ENCODE data around the gene TYRP1. TPM values are rescaled to one million over a fixed set of nuclear protein-coding genes. Genes with fewer than 3 reads are reported as not detected.
"Not testable (repeated sequence)": the region's sequence is repeated elsewhere in the genome, so short reads cannot be mapped to it uniquely, and the experiment has no call there.

The TYRP1 gene
- total RNA-seq, 3 donors from 2014 or later = 0.23 to 1.7 TPM; not detected in 1

GRCh38 chr9:12670006-12670405 lies 23.2 kb upstream of the TYRP1 start:
- Histone ChIP-seq H3K4me1 (ENCODE audit: low read depth) (no peaks in the 10 kb centered on the region), H3K36me3 (ENCODE audit: low read depth) (no peaks in the 10 kb centered on the region), H3K9me3 (no peaks in the 10 kb centered on the region), H3K4me3 (no peak overlapping the region)
- TF ChIP-seq, protein P1, sequence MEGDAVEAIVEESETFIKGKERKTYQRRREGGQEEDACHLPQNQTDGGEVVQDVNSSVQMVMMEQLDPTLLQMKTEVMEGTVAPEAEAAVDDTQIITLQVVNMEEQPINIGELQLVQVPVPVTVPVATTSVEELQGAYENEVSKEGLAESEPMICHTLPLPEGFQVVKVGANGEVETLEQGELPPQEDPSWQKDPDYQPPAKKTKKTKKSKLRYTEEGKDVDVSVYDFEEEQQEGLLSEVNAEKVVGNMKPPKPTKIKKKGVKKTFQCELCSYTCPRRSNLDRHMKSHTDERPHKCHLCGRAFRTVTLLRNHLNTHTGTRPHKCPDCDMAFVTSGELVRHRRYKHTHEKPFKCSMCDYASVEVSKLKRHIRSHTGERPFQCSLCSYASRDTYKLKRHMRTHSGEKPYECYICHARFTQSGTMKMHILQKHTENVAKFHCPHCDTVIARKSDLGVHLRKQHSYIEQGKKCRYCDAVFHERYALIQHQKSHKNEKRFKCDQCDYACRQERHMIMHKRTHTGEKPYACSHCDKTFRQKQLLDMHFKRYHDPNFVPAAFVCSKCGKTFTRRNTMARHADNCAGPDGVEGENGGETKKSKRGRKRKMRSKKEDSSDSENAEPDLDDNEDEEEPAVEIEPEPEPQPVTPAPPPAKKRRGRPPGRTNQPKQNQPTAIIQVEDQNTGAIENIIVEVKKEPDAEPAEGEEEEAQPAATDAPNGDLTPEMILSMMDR (IDR thresholded peaks at IDR 0.05) = no peak
- ATAC-seq = no peak
- no peak for DNase-seq
- intact Hi-C loops (cut with DNase I, micrococcal nuclease) = no loop called here

DNA sequence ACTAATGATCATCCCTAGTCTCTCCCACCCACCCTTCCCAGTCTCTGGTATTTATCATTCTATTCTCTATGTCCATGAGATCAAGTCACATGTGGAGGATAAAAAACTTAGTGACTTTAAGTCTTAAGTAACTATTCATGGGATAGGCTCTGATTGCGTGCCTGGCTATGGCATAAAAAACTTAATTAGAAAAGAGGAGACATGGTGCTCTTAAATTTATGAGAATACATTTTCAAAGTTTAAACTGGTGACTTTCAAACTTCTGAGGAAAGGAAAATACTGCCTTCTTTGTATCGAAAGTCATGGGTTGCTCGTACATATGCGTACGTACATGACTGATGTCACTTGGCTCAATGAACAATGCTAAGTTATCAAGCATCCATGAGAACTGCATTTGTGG lies 18.2 kb upstream of the TYRP1 start:
- no peaks in the 10 kb centered on the region for H3K4me1 ChIP-seq (ENCODE audit: low read depth)
- TF ChIP-seq, protein P1 (IDR thresholded peaks at IDR 0.05) = no peak

DNA sequence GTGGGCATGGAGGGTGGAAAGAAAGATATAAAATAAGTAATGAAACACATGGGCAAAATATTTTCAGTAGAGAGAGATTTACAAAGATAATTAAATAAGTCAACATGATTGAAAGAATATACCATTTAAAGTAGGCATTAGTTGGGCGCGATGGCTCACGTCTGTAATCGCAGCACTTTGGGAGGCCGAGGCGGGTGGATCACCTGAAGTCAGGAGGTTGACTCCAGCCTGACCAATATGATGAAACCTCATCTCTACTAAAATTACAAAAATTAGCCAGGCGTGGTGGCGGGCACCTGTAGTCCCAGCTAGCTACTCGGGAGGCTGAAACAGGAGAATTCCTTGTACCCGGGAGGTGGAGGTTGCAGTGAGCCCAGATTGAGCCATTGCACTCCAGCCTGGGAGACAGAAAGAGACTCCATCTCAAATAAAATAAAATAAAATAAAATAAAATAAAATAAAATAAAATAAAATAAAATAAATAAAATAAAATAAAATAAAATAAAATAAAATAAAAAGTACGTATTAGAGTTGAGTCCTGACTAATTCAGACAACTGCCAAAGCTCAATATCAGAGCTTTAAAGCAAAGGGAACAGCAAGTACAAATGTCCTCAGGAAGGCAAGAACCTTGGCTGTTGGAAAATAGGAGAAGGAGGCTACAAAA lies 15.6 kb upstream of the TYRP1 start:
- intact Hi-C loops (cut with DNase I, micrococcal nuclease); H3K36me3 ChIP-seq (ENCODE audit: low read depth); H3K4me3 ChIP-seq; H3K4me1 ChIP-seq (ENCODE audit: low read depth); H3K9me3 ChIP-seq; DNase-seq; ATAC-seq: not testable (repeated sequence)

More for the DNA sequence above, 18.2 kb upstream of the TYRP1 start:
- no peak overlapping the region for H3K4me3 ChIP-seq
- no peaks in the 10 kb centered on the region for H3K9me3 ChIP-seq
- DNase-seq (no peak), ATAC-seq (no peak)
- intact Hi-C loops (cut with DNase I, micrococcal nuclease) = no loop called here
- H3K36me3 ChIP-seq (ENCODE audit: low read depth) = no peaks in the 10 kb centered on the region

DNA sequence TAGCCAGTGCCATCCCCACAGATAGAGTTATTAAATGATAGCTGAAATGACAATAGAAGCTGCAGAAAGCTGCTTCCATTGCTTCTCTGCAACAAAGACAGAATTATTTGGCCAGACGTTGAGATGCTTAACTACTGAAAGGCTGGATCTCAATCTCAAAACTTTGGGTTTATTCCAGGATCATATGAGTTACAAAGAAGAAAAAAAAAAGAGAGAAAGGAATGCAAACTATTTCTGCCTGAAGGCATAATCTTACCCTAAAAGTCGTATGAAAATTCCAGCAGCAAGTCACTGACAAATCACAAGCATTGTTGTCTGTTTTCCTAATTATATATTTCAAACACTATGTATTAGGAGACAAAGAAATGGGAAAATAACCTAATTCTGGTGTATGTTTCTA lies 12.8 kb upstream of the TYRP1 start:
- no peak for ATAC-seq
- Histone ChIP-seq H3K4me1 (ENCODE audit: low read depth) (no peaks in the 10 kb centered on the region), H3K36me3 (ENCODE audit: low read depth) (no peaks in the 10 kb centered on the region), H3K4me3 (no peak overlapping the region), H3K9me3 (no peaks in the 10 kb centered on the region)
- TF ChIP-seq, protein P1 (IDR thresholded peaks at IDR 0.05) = no peak
- intact Hi-C loops (cut with DNase I, micrococcal nuclease) = no loop called here
- no peak for DNase-seq

GRCh38 chr9:12680757-12681156 lies 12.4 kb upstream of the TYRP1 start:
- Histone ChIP-seq H3K4me1 (ENCODE audit: low read depth) (no peaks in the 10 kb centered on the region), H3K9me3 (no peaks in the 10 kb centered on the region), H3K4me3 (no peak overlapping the region), H3K36me3 (ENCODE audit: low read depth) (no peaks in the 10 kb centered on the region)
- intact Hi-C loops (cut with DNase I, micrococcal nuclease) = no loop called here
- TF ChIP-seq, protein P1 (IDR thresholded peaks at IDR 0.05) = no peak
- no peak for DNase-seq
- no peak for ATAC-seq

- ATAC-seq = no peak
- Histone ChIP-seq H3K9me3 (no peaks in the 10 kb centered on the region), H3K4me3 (no peak overlapping the region), H3K36me3 (ENCODE audit: low read depth) (no peaks in the 10 kb centered on the region), H3K4me1 (ENCODE audit: low read depth) (no peaks in the 10 kb centered on the region)
- no peak for DNase-seq
- intact Hi-C loops (cut with DNase I, micrococcal nuclease) = no loop called here
- TF ChIP-seq, protein P1 (IDR thresholded peaks at IDR 0.05) = no peak
These were observed 11.6 kb upstream of the TYRP1 start for GRCh38 chr9:12681620-12682019.

Measured in mucosa of descending colon (tissue), 3 donors.